Measurements from ENCODE around the gene LETM1. TPM values are rescaled to one million over a fixed set of nuclear protein-coding genes. Genes with fewer than 3 reads are reported as not detected.

The LETM1 gene
- total and polyA plus RNA-seq, 2 of the 13 experiments (the other 11 are each of a cell fraction or from before 2014, with no cell fraction given), result 9.7 to 41.6 TPM

DNA sequence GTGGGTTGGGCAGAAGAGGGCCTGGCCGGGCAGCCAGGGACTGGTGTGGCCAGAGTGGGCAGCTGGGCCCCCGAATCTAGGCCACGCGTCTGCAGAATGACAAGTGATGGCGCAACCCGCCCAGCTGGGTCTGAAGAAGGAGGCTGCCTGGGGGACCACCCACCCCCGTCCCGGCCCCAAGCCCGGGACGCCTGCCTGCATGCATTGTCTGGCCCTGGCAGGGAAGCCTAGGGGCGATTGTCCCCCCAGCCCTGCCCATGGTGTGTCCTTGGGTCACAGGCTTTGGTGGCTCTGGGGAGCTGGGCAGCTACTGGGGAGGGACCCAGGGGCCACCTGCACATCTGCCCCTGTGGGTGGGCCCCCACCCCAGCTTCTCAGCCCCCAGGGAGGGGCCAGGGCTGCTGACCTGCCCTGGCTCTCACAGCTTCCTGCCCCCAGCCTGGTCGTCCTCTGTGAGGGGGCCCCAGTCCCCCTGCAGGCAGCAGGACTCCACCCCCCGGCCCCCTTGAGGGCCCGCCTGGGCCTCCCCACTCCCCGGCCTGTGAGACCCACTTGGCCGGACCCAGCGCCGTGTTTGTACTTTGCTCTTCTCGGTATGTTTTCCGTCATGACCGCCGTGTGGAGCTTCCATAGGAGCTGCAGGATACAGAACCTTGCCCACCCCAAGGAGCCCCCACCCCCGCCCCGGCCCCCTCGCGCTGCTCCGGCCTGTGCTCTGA is 57.9 kb downstream of the LETM1 start (continued):
- TF ChIP-seq, protein P1, sequence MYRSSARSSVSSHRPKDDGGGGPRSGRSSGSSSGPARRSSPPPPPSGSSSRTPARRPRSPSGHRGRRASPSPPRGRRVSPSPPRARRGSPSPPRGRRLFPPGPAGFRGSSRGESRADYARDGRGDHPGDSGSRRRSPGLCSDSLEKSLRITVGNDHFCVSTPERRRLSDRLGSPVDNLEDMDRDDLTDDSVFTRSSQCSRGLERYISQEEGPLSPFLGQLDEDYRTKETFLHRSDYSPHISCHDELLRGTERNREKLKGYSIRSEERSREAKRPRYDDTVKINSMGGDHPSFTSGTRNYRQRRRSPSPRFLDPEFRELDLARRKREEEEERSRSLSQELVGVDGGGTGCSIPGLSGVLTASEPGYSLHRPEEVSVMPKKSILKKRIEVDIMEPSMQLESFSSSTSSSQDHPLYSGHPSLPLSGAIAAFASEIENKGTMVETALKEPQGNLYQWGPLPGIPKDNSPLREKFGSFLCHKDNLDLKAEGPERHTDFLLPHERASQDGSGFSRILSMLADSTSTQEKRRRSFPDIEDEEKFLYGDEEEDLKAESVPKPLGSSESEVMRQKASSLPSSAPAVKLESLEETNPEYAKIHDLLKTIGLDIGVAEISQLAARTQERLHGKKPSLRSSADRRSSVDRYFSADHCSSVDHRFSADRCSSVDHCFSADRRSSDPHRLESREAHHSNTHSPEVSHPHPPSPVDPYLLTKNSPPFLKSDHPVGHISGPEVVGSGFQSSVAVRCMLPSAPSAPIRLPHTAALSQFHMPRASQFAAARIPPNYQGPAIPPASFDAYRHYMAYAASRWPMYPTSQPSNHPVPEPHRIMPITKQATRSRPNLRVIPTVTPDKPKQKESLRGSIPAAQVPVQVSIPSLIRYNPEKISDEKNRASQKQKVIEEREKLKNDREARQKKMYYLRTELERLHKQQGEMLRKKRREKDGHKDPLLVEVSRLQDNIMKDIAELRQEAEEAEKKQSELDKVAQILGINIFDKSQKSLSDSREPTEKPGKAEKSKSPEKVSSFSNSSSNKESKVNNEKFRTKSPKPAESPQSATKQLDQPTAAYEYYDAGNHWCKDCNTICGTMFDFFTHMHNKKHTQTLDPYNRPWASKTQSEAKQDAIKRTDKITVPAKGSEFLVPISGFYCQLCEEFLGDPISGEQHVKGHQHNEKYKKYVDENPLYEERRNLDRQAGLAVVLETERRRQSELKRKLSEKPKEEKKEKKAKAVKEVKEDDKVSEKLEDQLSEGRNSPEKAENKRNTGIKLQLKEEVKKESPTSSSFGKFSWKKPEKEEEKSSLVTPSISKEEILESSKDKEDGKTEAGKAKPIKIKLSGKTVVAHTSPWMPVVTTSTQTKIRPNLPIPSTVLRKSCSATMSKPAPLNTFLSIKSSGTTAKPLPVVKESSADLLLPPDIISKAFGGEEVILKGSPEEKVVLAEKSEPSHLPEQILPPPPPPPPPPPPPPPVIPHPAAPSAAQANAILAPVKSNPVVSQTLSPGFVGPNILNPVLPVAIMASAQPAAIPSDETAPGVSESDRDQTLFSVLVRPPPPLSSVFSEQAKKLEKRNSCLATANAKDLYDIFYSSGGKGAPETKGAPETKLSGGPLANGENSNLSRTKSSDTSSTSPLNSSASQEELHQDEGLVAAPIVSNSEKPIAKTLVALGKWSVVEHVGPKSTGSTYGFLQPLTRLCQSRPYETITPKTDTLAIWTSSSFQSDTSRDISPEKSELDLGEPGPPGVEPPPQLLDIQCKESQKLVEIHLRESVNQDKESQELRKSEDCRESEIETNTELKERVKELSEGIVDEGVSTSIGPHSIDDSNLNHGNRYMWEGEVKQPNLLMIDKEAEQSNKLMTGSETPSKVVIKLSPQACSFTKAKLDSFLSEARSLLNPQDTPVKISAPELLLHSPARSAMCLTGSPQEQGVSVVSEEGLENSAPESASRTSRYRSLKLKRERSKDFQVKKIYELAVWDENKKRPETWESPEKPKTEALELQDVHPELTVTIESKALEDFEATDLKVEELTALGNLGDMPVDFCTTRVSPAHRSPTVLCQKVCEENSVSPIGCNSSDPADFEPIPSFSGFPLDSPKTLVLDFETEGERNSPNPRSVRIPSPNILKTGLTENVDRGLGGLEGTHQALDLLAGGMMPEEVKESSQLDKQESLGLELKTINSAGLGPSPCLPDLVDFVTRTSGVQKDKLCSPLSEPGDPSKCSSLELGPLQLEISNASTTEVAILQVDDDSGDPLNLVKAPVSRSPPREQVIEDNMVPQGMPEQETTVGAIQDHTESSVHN (CRISPR knock-in tag; IDR thresholded peaks at IDR 0.05), result no peak
- TF ChIP-seq MEIS1 (CRISPR knock-in tag; IDR thresholded peaks at IDR 0.05; ENCODE audit: borderline replicate concordance), result no peak
- no peak for TF ChIP-seq ZNF264 (CRISPR knock-in tag; IDR thresholded peaks at IDR 0.05)
- TF ChIP-seq, protein P2, sequence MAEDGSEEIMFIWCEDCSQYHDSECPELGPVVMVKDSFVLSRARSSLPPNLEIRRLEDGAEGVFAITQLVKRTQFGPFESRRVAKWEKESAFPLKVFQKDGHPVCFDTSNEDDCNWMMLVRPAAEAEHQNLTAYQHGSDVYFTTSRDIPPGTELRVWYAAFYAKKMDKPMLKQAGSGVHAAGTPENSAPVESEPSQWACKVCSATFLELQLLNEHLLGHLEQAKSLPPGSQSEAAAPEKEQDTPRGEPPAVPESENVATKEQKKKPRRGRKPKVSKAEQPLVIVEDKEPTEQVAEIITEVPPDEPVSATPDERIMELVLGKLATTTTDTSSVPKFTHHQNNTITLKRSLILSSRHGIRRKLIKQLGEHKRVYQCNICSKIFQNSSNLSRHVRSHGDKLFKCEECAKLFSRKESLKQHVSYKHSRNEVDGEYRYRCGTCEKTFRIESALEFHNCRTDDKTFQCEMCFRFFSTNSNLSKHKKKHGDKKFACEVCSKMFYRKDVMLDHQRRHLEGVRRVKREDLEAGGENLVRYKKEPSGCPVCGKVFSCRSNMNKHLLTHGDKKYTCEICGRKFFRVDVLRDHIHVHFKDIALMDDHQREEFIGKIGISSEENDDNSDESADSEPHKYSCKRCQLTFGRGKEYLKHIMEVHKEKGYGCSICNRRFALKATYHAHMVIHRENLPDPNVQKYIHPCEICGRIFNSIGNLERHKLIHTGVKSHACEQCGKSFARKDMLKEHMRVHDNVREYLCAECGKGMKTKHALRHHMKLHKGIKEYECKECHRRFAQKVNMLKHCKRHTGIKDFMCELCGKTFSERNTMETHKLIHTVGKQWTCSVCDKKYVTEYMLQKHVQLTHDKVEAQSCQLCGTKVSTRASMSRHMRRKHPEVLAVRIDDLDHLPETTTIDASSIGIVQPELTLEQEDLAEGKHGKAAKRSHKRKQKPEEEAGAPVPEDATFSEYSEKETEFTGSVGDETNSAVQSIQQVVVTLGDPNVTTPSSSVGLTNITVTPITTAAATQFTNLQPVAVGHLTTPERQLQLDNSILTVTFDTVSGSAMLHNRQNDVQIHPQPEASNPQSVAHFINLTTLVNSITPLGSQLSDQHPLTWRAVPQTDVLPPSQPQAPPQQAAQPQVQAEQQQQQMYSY (CRISPR knock-in tag; IDR thresholded peaks at IDR 0.05), result no peak
- TF ChIP-seq HHEX (CRISPR knock-in tag; IDR thresholded peaks at IDR 0.05), result no peak
- peak; percentile 72; the same call in 1 of the 2 replicates for TF ChIP-seq MED13 (CRISPR knock-in tag; IDR thresholded peaks at IDR 0.05)
- no peak for TF ChIP-seq ZNF124 (CRISPR knock-in tag; IDR thresholded peaks at IDR 0.05)
- TF ChIP-seq DPF2 (CRISPR knock-in tag; IDR thresholded peaks at IDR 0.05; ENCODE audit: borderline replicate concordance, low read depth), result no peak
- TF ChIP-seq MAF1 (CRISPR knock-in tag; IDR thresholded peaks at IDR 0.05; ENCODE audit: borderline replicate concordance), result 0 out of 2 replicates have a peak, but pooled peaks have one; percentile 29
- no peak for TF ChIP-seq ZNF629 (CRISPR knock-in tag; conservative IDR thresholded peaks at IDR 0.05)
- TF ChIP-seq ZNF510 (CRISPR knock-in tag; IDR thresholded peaks at IDR 0.05; ENCODE audit: low read depth), result no peak
- TF ChIP-seq, protein P3, sequence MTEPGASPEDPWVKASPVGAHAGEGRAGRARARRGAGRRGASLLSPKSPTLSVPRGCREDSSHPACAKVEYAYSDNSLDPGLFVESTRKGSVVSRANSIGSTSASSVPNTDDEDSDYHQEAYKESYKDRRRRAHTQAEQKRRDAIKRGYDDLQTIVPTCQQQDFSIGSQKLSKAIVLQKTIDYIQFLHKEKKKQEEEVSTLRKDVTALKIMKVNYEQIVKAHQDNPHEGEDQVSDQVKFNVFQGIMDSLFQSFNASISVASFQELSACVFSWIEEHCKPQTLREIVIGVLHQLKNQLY (CRISPR knock-in tag; IDR thresholded peaks at IDR 0.05), result 0 out of 2 replicates have a peak, but pooled peaks have one; percentile 36
- peak; percentile 83 for TF ChIP-seq AKAP8 (CRISPR knock-in tag; IDR thresholded peaks at IDR 0.05)
- TF ChIP-seq SKI (IDR thresholded peaks at IDR 0.05; ENCODE audit: partially characterized antibody), result no peak
- TF ChIP-seq, protein P4, sequence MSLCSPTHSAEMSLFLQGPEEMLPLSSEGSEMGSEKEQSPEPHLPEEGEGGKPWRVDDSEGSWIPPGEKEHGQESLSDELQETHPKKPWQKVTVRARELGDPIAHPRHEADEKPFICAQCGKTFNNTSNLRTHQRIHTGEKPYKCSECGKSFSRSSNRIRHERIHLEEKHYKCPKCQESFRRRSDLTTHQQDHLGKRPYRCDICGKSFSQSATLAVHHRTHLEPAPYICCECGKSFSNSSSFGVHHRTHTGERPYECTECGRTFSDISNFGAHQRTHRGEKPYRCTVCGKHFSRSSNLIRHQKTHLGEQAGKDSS (CRISPR knock-in tag; IDR thresholded peaks at IDR 0.05; ENCODE audit: borderline replicate concordance, low read depth), result no peak
- TF ChIP-seq ASH2L (IDR thresholded peaks at IDR 0.05; ENCODE audit: insufficient read length, low read depth, low read length), result peak; percentile 5
